Left lung (tissue), 10 donors: ENCODE data around the gene HDAC9. TPM values are rescaled to one million over a fixed set of nuclear protein-coding genes. Genes with fewer than 3 reads are reported as not detected.

Experiments used
- ATAC-seq: fragments of 200-7000 bp; cut with Tn5 transposase; one replicate; pipeline ENCODE4 v1.9.1; 2020; ENCODE audit warnings: moderate library complexity
- DNase-seq, 4 donors: peaks; one replicate each; pipeline ENCODE4 v3.0.0-alpha.2; 2013 to 2020
- H3K27ac ChIP-seq, 2 donors: fragments of 200-600 bp; sonication (generic) in 1 of 2; one replicate each; pipeline versions ENCODE4 v1.5.0 to v1.8.0; 2020 to 2021
- H3K27me3 ChIP-seq, 2 donors: fragments of 200-600 bp; sonication (generic) in 1 of 2; one replicate each; pipeline versions ENCODE4 v1.5.0 to v1.8.0; 2020 to 2021
- H3K36me3 ChIP-seq, 2 donors: fragments of 200-600 bp; sonication (generic) in 1 of 2; one replicate each; pipeline versions ENCODE4 v1.5.0 to v1.8.0; 2020 to 2021
- H3K4me1 ChIP-seq, 2 donors: fragments of 200-600 bp; one replicate each; pipeline ENCODE4 v1.8.0; 2021
- H3K4me3 ChIP-seq, 2 donors: fragments of 200-600 bp; sonication (generic) in 1 of 2; one replicate each; pipeline versions ENCODE4 v1.5.0 to v1.8.0; 2020 to 2021; ENCODE audit warnings: mild to moderate bottlenecking in 1 of 2
- H3K9me3 ChIP-seq, 2 donors: fragments of 200-600 bp; sonication (generic) in 1 of 2; one replicate each; pipeline versions ENCODE4 v1.5.0 to v1.8.0; 2020 to 2021
- CTCF ChIP-seq, 2 donors: fragments of 200-600 bp; sonication (generic) in 1 of 2; IDR thresholded peaks; one replicate each; pipeline versions ENCODE4 v1.5.0 to v1.8.0; 2021; ENCODE audit warnings: antibody characterized with exemption in 2 of 2
- intact Hi-C, 2 donors: fragments of 100-400 bp; cut with DNase I; formaldehyde crosslinking; loops; one replicate each; pipeline versions ENCODE4 v1.11.2 to v1.14.2; 2022
- polyA plus RNA-seq, 6 donors: library from polyadenylated mRNA; unstranded; fragments of 120-200 nt; gene quantifications; one replicate each; pipeline ENCODE4 v1.2.1, GENCODE V29; 2013; ENCODE audit not compliant: insufficient read length in 6 of 6
- total RNA-seq, 2 donors: library from RNA; stranded (reverse); fragmentation: NEBNext Ultra II Directional; extraction: Animal tissue kit (Norgen Biotek cat#: 25700); gene quantifications; one replicate each; pipeline ENCODE4 v1.2.1, GENCODE V29; 2021
- donor health status: DM: no; HTN: yes; CAD: no.
- donor health status: DM: no; HTN: no; CAD: no.

The HDAC9 gene
- total and polyA plus RNA-seq, 8 donors, result 6.7 to 13.2 (median 9.6) TPM

- no peak for DNase-seq
- no peak for TF ChIP-seq CTCF (IDR thresholded peaks at IDR 0.05)
- no peak overlapping the region for H3K27ac ChIP-seq
- ATAC-seq, result no peak
- H3K27me3 ChIP-seq, result no peaks in the 10 kb centered on the region
- H3K4me1 ChIP-seq, result no peaks in the 10 kb centered on the region
- intact Hi-C loops, result no loop called here
- no peaks in the 10 kb centered on the region for H3K36me3 ChIP-seq
- no peak overlapping the region for H3K4me3 ChIP-seq
- no peaks in the 10 kb centered on the region for H3K9me3 ChIP-seq
These were observed 189.4 kb downstream of the HDAC9 start for GRCh38 chr7:18684916-18685315.

- H3K27ac ChIP-seq, result no peak overlapping the region
- no peaks in the 10 kb centered on the region for H3K9me3 ChIP-seq
- TF ChIP-seq CTCF (IDR thresholded peaks at IDR 0.05), result no peak
- intact Hi-C loops, result no loop called here
- no peaks in the 10 kb centered on the region for H3K27me3 ChIP-seq
- DNase-seq, result no peak
- no peak overlapping the region for H3K4me3 ChIP-seq
- no peaks in the 10 kb centered on the region for H3K4me1 ChIP-seq
- no peaks in the 10 kb centered on the region for H3K36me3 ChIP-seq
- ATAC-seq, result no peak
These were observed 190.4 kb downstream of the HDAC9 start for GRCh38 chr7:18685971-18686370.

GRCh38 chr7:18689551-18689950, 194.0 kb downstream of the HDAC9 start:
- TF ChIP-seq CTCF (IDR thresholded peaks at IDR 0.05), result no peak
- DNase-seq, result no peak
- H3K9me3 ChIP-seq, result no peaks in the 10 kb centered on the region
- ATAC-seq, result no peak
- H3K36me3 ChIP-seq, result no peaks in the 10 kb centered on the region
- intact Hi-C loops, result no loop called here
- H3K27ac ChIP-seq, result no peak overlapping the region
- no peak overlapping the region for H3K4me3 ChIP-seq
- no peaks in the 10 kb centered on the region for H3K27me3 ChIP-seq
- H3K4me1 ChIP-seq, result no peaks in the 10 kb centered on the region

GRCh38 chr7:18693406-18693805, 197.9 kb downstream of the HDAC9 start:
- Histone ChIP-seq H3K9me3 (no peaks in the 10 kb centered on the region), H3K27me3 (no peaks in the 10 kb centered on the region), H3K4me1 (no peaks in the 10 kb centered on the region), H3K36me3 (no peaks in the 10 kb centered on the region), H3K27ac (no peak overlapping the region), H3K4me3 (no peak overlapping the region)
- ATAC-seq, result peak; percentile 89
- intact Hi-C loops, result no loop called here
- peak in 1 of 4 donors; percentile 33 for DNase-seq
- TF ChIP-seq CTCF (IDR thresholded peaks at IDR 0.05), result peak; percentile 39 to 40

- TF ChIP-seq CTCF (IDR thresholded peaks at IDR 0.05), result no peak
- ATAC-seq (no peak), DNase-seq (no peak)
- Histone ChIP-seq H3K36me3 (no peaks in the 10 kb centered on the region), H3K4me1 (no peaks in the 10 kb centered on the region), H3K27ac (no peak overlapping the region), H3K9me3 (no peaks in the 10 kb centered on the region), H3K4me3 (no peak overlapping the region), H3K27me3 (no peaks in the 10 kb centered on the region)
- intact Hi-C loops, result no loop called here
These were observed 198.3 kb downstream of the HDAC9 start for GRCh38 chr7:18693816-18694215.
